Breast epithelium (tissue), 4 donors: ENCODE data around the gene LRRC18. TPM values are rescaled to one million over a fixed set of nuclear protein-coding genes. Genes with fewer than 3 reads are reported as not detected.

Experiments used
- DNase-seq, 2 donors: peaks; one replicate each; pipeline ENCODE4 v3.0.0-alpha.2; 2019; ENCODE audit warnings: low spot score in 2 of 2
- H3K27ac ChIP-seq, 2 donors: fragments of 200-600 bp; sonication (generic) in 1 of 2; one replicate each; pipeline ENCODE4 v1.5.1; 2016 to 2019; ENCODE audit warnings: mild to moderate bottlenecking in 1 of 2
- H3K27me3 ChIP-seq, 2 donors: fragments of 200-600 bp; sonication (generic) in 1 of 2; one replicate each; pipeline versions ENCODE4 v1.5.1 to v1.6.0; 2017 to 2019; ENCODE audit warnings: control low read depth in 1 of 2, mild to moderate bottlenecking in 1 of 2
- H3K36me3 ChIP-seq: fragments of 200-600 bp; one replicate; pipeline ENCODE4 v1.5.1; 2019
- H3K4me1 ChIP-seq, 2 donors: fragments of 200-600 bp; sonication (generic); one replicate each; pipeline ENCODE4 v1.5.1; 2016 to 2019; ENCODE audit warnings: control low read depth in 1 of 2
- H3K4me3 ChIP-seq, 3 donors: fragments of 200-600 bp; sonication (generic); 1 replicate in 2 of 3; 2 replicates in 1 of 3; pipeline ENCODE4 v1.5.1; 2016 to 2019; ENCODE audit warnings: mild to moderate bottlenecking in 3 of 3, moderate library complexity in 2 of 3
- H3K9me3 ChIP-seq, 2 donors: fragments of 200-600 bp; sonication (generic) in 1 of 2; one replicate each; pipeline ENCODE4 v1.5.1; 2016 to 2019; ENCODE audit warnings: control low read depth in 1 of 2
- POLR2A ChIP-seq: fragments of 450-650 bp; IDR thresholded peaks from one replicate; pipeline ENCODE4 v1.6.1; 2016; ENCODE audit warnings: antibody characterized with exemption, mild to moderate bottlenecking, moderate library complexity
- POLR2AphosphoS5 ChIP-seq, 3 donors: sonication (generic); formaldehyde crosslinking; IDR thresholded peaks; one replicate each; pipeline ENCODE4 v1.6.1; 2017; ENCODE audit warnings: antibody characterized with exemption in 3 of 3
- intact Hi-C: fragments of 100-400 bp; cut with DNase I; formaldehyde crosslinking; loops from one replicate; pipeline ENCODE4 v1.15.1; 2023; ENCODE audit warnings: low total_unique reads
- total RNA-seq, 3 donors: library from RNA; depleted of rRNA; stranded (reverse); fragments of >200 nt; gene quantifications; one replicate each; pipeline ENCODE4 v1.1.0, GENCODE V29; 2016
- TF ChIP-seq, protein P1 (sequence below), 3 donors: fragments of 450-650 bp; IDR thresholded peaks; one replicate each; pipeline ENCODE4 v1.5.1; 2016 to 2017; ENCODE audit warnings: antibody characterized with exemption in 3 of 3, mild to moderate bottlenecking in 3 of 3, moderate library complexity in 3 of 3

LRRC18 gene
- total RNA-seq, 3 donors from 2014 or later = not detected

DNA sequence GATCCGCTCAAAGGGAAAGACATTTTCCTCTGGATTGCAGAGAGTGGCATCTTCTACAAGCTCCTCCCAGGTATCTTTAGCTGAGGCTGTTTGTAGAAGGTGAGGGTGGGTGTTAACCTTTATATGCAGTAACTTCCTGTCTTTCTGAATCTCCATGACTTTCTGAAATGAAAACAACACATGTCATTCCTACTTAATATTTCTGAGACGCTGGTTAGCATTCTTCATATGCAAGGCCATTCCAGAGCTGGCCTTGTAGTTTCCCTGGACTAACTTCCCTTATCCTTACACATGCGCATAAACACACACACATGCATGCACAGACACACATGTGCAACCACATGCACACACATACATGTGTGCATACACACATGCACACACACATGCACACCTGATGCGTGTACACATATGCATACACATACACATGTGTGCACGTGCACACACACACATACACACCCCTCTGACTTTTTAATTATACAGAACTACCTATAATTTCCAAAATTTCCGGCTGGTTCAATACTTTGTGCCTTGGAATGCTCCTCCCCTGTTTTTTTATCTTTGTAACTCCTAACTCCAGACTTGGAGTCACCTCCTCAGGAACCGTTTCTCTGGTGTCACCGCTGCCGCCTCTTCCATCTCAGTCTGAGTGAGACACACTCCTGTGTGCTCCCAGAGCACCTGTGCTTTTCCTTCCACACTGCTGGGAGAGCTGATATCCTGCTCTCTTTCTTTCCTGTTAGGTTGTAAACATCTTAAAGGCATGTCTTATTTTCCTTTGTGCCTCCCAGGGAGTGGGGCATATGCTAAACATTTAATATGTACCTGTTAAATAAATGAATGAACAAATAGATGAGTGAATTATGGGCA lies 55.2 kb downstream of the LRRC18 start:
- H3K36me3 ChIP-seq = no peaks in the 10 kb centered on the region
- intact Hi-C loops = no loop called here
- DNase-seq = no peak
- TF ChIP-seq POLR2A (no peak), POLR2AphosphoS5 (IDR thresholded peaks at IDR 0.05) (no peak)
- TF ChIP-seq, protein P1, sequence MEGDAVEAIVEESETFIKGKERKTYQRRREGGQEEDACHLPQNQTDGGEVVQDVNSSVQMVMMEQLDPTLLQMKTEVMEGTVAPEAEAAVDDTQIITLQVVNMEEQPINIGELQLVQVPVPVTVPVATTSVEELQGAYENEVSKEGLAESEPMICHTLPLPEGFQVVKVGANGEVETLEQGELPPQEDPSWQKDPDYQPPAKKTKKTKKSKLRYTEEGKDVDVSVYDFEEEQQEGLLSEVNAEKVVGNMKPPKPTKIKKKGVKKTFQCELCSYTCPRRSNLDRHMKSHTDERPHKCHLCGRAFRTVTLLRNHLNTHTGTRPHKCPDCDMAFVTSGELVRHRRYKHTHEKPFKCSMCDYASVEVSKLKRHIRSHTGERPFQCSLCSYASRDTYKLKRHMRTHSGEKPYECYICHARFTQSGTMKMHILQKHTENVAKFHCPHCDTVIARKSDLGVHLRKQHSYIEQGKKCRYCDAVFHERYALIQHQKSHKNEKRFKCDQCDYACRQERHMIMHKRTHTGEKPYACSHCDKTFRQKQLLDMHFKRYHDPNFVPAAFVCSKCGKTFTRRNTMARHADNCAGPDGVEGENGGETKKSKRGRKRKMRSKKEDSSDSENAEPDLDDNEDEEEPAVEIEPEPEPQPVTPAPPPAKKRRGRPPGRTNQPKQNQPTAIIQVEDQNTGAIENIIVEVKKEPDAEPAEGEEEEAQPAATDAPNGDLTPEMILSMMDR (IDR thresholded peaks at IDR 0.05) = no peak
- H3K4me3 ChIP-seq = no peak overlapping the region
- H3K9me3 ChIP-seq = no peaks in the 10 kb centered on the region
- H3K4me1 ChIP-seq = no peaks in the 10 kb centered on the region
- no peaks in the 10 kb centered on the region for H3K27me3 ChIP-seq
- H3K27ac ChIP-seq = no peak overlapping the region

DNA sequence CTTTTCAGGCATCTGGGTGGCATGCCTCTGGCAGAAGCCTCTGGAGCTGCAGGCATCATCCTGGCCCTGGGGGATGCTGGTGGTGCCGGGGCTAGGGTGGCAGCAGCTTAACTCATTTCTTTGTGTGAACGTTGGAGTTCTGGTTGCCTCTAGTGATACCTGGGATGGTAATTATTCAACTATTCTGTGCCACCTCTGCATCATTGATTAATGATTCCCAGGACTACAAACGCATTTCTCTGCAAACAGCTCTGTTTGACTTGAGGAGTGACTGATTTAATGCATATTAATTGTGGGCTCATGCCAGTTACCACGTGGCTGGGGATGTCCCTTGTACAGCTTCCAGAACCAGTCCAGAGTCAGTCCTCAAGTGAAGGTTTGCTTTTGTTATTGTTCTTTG lies 55.9 kb downstream of the LRRC18 start:
- TF ChIP-seq POLR2AphosphoS5 (IDR thresholded peaks at IDR 0.05) = no peak
- TF ChIP-seq POLR2A = no peak
- TF ChIP-seq, protein P1 (IDR thresholded peaks at IDR 0.05) = no peak
- Histone ChIP-seq H3K36me3 (no peaks in the 10 kb centered on the region), H3K27me3 (no peaks in the 10 kb centered on the region), H3K4me3 (no peak overlapping the region), H3K9me3 (no peaks in the 10 kb centered on the region), H3K4me1 (no peaks in the 10 kb centered on the region), H3K27ac (no peak overlapping the region)
- intact Hi-C loops = no loop called here
- no peak for DNase-seq

DNA sequence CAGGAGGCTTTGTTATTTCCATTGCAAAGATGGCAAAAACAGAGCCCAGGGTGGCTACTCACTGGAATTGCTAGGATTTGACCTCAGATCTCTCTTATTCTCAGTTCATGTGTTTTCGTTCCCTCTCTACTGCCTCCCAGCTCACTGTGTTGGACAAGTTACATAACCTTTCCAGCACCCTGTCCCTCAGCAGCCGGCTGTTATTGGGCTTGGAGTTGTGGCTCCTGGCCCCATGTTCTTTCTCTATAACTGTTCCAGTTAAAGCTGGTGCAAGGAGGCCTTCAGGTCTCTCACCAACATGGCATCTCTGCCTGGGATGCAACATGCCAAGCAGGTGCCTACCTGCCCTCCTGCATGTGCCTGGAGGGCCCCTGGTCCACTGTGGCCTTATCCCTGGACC lies 56.8 kb downstream of the LRRC18 start:
- Histone ChIP-seq H3K27ac (no peak overlapping the region), H3K9me3 (no peaks in the 10 kb centered on the region), H3K4me1 (no peaks in the 10 kb centered on the region), H3K36me3 (no peaks in the 10 kb centered on the region), H3K4me3 (no peak overlapping the region), H3K27me3 (no peaks in the 10 kb centered on the region)
- intact Hi-C loops = no loop called here
- DNase-seq = no peak
- TF ChIP-seq POLR2A = no peak

DNA sequence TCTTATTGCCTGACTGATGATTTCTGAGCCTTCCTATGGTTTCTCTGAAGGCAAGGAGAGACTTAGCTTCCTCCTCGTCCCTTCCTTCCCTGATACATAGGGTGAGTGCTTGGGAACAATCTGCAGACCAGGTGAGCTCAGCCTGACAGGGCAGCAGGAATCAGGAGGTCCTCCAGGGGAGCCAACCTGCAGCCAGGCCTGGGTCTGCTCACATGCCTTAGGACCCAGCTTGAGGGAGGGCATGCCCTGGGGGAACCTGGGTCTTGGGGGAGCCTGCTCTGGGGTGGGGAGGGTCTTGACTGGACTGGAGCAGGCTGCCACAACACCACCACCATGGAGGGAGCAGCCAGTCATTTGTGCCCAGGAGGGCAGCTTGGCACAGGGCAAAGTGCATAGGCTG lies 57.7 kb downstream of the LRRC18 start:
- no peaks in the 10 kb centered on the region for H3K4me1 ChIP-seq
- no peak for DNase-seq
- no peaks in the 10 kb centered on the region for H3K27me3 ChIP-seq
- H3K36me3 ChIP-seq = no peaks in the 10 kb centered on the region
- H3K27ac ChIP-seq = no peak overlapping the region
- intact Hi-C loops = no loop called here
- no peaks in the 10 kb centered on the region for H3K9me3 ChIP-seq
- TF ChIP-seq POLR2AphosphoS5 (IDR thresholded peaks at IDR 0.05) (no peak), POLR2A (no peak)
- TF ChIP-seq, protein P1 (IDR thresholded peaks at IDR 0.05) = no peak
- no peak overlapping the region for H3K4me3 ChIP-seq

DNA sequence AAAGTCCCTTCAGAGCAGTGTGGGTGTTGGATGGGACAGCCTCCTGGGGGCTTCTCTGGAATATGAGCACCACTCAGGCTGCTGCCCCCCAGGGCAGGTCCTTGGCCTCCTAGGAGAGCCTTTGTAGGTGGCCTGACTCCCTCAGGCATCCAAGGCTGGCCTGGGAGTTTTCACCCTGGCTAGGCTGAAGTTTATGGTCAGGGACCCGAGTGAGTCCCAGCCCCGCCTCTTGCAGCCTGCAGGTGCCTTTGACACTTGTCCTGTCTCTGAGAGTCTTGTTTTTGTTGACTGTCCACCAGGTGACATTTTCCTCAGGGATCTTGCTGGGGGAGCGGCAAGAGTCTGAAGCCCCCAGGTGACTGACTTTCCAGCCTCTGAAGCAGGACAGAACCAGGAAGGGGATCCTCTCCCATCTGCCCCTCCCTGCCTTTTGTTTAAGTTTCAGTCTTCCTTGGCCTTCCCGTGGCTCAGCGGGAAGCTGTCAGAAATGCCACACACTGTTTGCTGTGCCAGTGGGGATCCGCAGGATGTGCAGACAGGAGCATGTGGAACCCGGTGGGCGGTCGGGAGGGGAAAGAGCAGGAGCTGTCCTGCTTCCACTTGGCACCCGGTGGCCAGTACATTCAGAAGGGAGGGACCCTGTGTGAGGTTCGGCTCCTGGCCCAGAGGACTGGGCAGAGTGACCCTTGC lies 59.5 kb downstream of the LRRC18 start:
- no peaks in the 10 kb centered on the region for H3K27me3 ChIP-seq
- intact Hi-C loops = no loop called here
- TF ChIP-seq, protein P1 (IDR thresholded peaks at IDR 0.05) = no peak
- TF ChIP-seq POLR2A = no peak
- no peak for TF ChIP-seq POLR2AphosphoS5 (IDR thresholded peaks at IDR 0.05)
- no peaks in the 10 kb centered on the region for H3K4me1 ChIP-seq
- no peak for DNase-seq
- no peak overlapping the region for H3K27ac ChIP-seq
- H3K36me3 ChIP-seq = no peaks in the 10 kb centered on the region
- no peaks in the 10 kb centered on the region for H3K9me3 ChIP-seq
- no peak overlapping the region for H3K4me3 ChIP-seq
